Esophagus squamous epithelium (tissue), 5 donors: ENCODE results near the gene CNGB1. TPM values are rescaled to one million over a fixed set of nuclear protein-coding genes. Genes with fewer than 3 reads are reported as not detected.
"Not testable (repeated sequence)": the region's sequence is repeated elsewhere in the genome, so short reads cannot be mapped to it uniquely, and the experiment has no call there.

ENCODE experiments used
- DNase-seq: peaks from one replicate; lab custom pipeline; 2025; lab: John Stamatoyannopoulos, UW
- H3K27ac ChIP-seq, 4 donors: fragments of 200-600 bp; sonication (generic); one replicate each; pipeline ENCODE4 v1.5.1; 2016 to 2019; ENCODE audit warnings: mild to moderate bottlenecking in 1 of 4
- H3K27me3 ChIP-seq, 4 donors: fragments of 200-600 bp; sonication (generic); 1 replicate in 3 of 4; 2 replicates in 1 of 4; pipeline versions ENCODE4 v1.5.1 to v1.6.0; 2017 to 2021; ENCODE audit warnings: antibody characterized with exemption in 1 of 4
- H3K36me3 ChIP-seq, 3 donors: fragments of 200-600 bp; sonication (generic); one replicate each; pipeline ENCODE4 v1.5.1; 2016 to 2019
- H3K4me1 ChIP-seq, 3 donors: fragments of 200-600 bp; sonication (generic); one replicate each; pipeline ENCODE4 v1.5.1; 2017 to 2019
- H3K4me3 ChIP-seq, 4 donors: fragments of 200-600 bp; sonication (generic); 1 replicate in 3 of 4; 2 replicates in 1 of 4; pipeline ENCODE4 v1.5.1; 2016 to 2019; ENCODE audit warnings: mild to moderate bottlenecking in 2 of 4, moderate library complexity in 1 of 4
- H3K9me3 ChIP-seq, 3 donors: fragments of 200-600 bp; sonication (generic); one replicate each; pipeline ENCODE4 v1.5.1; 2016 to 2019
- POLR2A ChIP-seq, 4 donors: fragments of 450-650 bp; IDR thresholded peaks; one replicate each; pipeline ENCODE4 v1.6.1; 2017; ENCODE audit warnings: antibody characterized with exemption in 4 of 4, mild to moderate bottlenecking in 4 of 4, moderate library complexity in 3 of 4
- WGBS, 2 donors: methylation state at CpG; one replicate each; pipeline ENCODE4 v1.1.5; 2018; 5-methylcytosine and 5-hydroxymethylcytosine counted together
- intact Hi-C: fragments of 100-400 bp; cut with DNase I; formaldehyde crosslinking; loops from one replicate; pipeline ENCODE4 v1.15.0; 2022
- total RNA-seq, 4 donors: library from RNA; depleted of rRNA; stranded (reverse); fragments of >200 nt; gene quantifications; one replicate each; pipeline ENCODE4 v1.1.0, GENCODE V29; 2016
- TF ChIP-seq, protein P1 (sequence below), 6 experiments: fragments of 450-650 bp in 4 of 6; fragments of 200-600 bp in 2 of 6; sonication (generic) in 2 of 6; IDR thresholded peaks; one replicate each; pipeline ENCODE4 v1.5.1; 2016 to 2019; ENCODE audit warnings: antibody characterized with exemption in 6 of 6, mild to moderate bottlenecking in 4 of 6, moderate library complexity in 4 of 6
- donor health status: DM: yes; HTN: yes; CAD: no.

CNGB1 gene
- total RNA-seq, 4 donors from 2014 or later, result 0.04 TPM; not detected in 3

DNA sequence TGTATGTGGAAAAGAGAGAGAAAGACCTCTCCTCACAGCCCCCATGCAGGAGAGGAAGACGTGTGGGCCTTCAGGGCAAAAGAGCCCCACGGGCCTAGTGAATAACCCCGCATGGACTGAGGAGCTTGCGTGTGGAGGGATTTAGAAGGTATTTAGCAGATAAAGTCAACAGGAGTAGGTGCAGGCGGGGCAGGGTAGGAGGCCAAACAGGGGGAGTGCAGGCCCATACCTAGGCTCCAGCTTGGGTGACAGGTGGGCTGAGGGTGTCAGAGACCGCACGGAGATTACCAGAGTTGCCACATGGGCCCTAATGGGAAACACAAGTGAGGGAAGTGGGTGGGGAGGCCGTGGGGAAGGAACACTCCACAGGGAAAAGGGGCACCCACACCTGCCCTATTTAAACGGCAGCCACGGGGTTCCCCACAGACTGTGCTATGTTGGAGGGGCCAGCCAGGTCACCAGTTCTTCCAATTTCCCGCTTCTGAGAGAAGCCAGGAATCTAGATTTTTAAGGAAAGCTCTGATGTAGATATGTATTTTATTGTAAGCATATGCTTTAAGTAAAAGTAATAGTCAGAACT lies 8.2 kb upstream of the CNGB1 start:
- H3K27ac ChIP-seq, result no peak overlapping the region
- TF ChIP-seq, protein P1, sequence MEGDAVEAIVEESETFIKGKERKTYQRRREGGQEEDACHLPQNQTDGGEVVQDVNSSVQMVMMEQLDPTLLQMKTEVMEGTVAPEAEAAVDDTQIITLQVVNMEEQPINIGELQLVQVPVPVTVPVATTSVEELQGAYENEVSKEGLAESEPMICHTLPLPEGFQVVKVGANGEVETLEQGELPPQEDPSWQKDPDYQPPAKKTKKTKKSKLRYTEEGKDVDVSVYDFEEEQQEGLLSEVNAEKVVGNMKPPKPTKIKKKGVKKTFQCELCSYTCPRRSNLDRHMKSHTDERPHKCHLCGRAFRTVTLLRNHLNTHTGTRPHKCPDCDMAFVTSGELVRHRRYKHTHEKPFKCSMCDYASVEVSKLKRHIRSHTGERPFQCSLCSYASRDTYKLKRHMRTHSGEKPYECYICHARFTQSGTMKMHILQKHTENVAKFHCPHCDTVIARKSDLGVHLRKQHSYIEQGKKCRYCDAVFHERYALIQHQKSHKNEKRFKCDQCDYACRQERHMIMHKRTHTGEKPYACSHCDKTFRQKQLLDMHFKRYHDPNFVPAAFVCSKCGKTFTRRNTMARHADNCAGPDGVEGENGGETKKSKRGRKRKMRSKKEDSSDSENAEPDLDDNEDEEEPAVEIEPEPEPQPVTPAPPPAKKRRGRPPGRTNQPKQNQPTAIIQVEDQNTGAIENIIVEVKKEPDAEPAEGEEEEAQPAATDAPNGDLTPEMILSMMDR (IDR thresholded peaks at IDR 0.05), result no peak
- no peak for TF ChIP-seq POLR2A (IDR thresholded peaks at IDR 0.05)
- no peaks in the 10 kb centered on the region for H3K36me3 ChIP-seq
- WGBS, 2 donors, result 81 to 82% methylated on average over 10 to 11 of the region's 11 CpGs
- H3K27me3 ChIP-seq, result no peaks in the 10 kb centered on the region
- intact Hi-C loops, result no loop called here
- H3K4me3 ChIP-seq, result no peak overlapping the region
- no peaks in the 10 kb centered on the region for H3K9me3 ChIP-seq
- DNase-seq, result no peak
- peaks cover 1 to 7% (median 7%) of the 10 kb centered on the region in 3 donors for H3K4me1 ChIP-seq

DNA sequence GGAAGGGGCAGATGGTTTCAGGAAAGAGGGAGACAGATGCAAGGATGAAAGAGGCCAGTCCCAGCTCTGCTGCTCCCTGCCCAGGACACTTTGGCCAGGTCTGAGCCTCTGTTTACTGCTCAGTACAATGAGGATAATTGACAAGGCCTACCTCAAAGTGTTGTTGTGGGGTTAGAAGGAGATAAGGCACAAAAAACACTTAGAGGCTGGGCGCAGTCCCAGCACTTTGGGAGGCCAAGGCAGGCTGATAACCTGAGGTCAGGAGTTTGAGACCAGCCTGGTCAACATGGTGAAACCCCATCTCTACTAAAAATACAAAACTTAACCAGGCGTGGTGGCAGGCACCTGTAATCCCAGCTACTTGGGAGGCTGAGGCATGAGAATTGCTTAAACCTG lies 7.1 kb upstream of the CNGB1 start:
- H3K36me3 ChIP-seq, H3K4me1 ChIP-seq, intact Hi-C loops, DNase-seq, H3K27ac ChIP-seq, H3K9me3 ChIP-seq, H3K27me3 ChIP-seq, H3K4me3 ChIP-seq: not testable (repeated sequence)
- 94% methylated on average over 2 of the region's 2 CpGs for WGBS, 2 donors

- no peaks in the 10 kb centered on the region for H3K36me3 ChIP-seq
- H3K9me3 ChIP-seq, result no peaks in the 10 kb centered on the region
- H3K4me1 ChIP-seq, result peaks cover 0 to 7% (median 6%) of the 10 kb centered on the region in 3 donors
- H3K27me3 ChIP-seq, result no peaks in the 10 kb centered on the region
- 79 to 89% methylated on average over 8 to 9 of the region's 12 CpGs for WGBS, 2 donors
- no peak overlapping the region for H3K4me3 ChIP-seq
- intact Hi-C loops, result no loop called here
- H3K27ac ChIP-seq, result no peak overlapping the region
- DNase-seq, result no peak
- TF ChIP-seq, protein P1 (IDR thresholded peaks at IDR 0.05), result no peak
Observed at GRCh38 chr16:57977418-57978069, 6.6 kb upstream of the CNGB1 start.

- H3K27me3 ChIP-seq, result no peaks in the 10 kb centered on the region
- TF ChIP-seq POLR2A (IDR thresholded peaks at IDR 0.05), result no peak
- TF ChIP-seq, protein P1 (IDR thresholded peaks at IDR 0.05), result no peak
- intact Hi-C loops, result no loop called here
- DNase-seq, result no peak
- H3K4me3 ChIP-seq, result no peak overlapping the region
- no peaks in the 10 kb centered on the region for H3K9me3 ChIP-seq
- no peak overlapping the region for H3K27ac ChIP-seq
- WGBS, 2 donors, result 30 to 36% methylated on average over 2 of the region's 2 CpGs
- H3K36me3 ChIP-seq, result no peaks in the 10 kb centered on the region
- H3K4me1 ChIP-seq, result peaks cover 0 to 7% (median 6%) of the 10 kb centered on the region in 3 donors
Observed at GRCh38 chr16:57976331-57976796, 5.4 kb upstream of the CNGB1 start.

- no peak for TF ChIP-seq POLR2A (IDR thresholded peaks at IDR 0.05)
- TF ChIP-seq, protein P1 (IDR thresholded peaks at IDR 0.05), result no peak
- H3K27me3 ChIP-seq, result no peaks in the 10 kb centered on the region
- no peak for DNase-seq
- H3K4me3 ChIP-seq, result no peak overlapping the region
- H3K9me3 ChIP-seq, result no peaks in the 10 kb centered on the region
- no peaks in the 10 kb centered on the region for H3K36me3 ChIP-seq
- 86 to 87% methylated on average over 4 of the region's 4 CpGs for WGBS, 2 donors
- intact Hi-C loops, result no loop called here
- peaks cover 0 to 7% (median 6%) of the 10 kb centered on the region in 3 donors for H3K4me1 ChIP-seq
- H3K27ac ChIP-seq, result no peak overlapping the region
Observed at GRCh38 chr16:57972306-57972705, 1.4 kb upstream of the CNGB1 start.
